HG02884 (cell line): ENCODE measurements around the gene HSFX3.
"Not testable (repeated sequence)": the region's sequence is repeated elsewhere in the genome, so short reads cannot be mapped to it uniquely, and the experiment has no call there.

Source experiments
- ATAC-seq: cut with Tn5 transposase; IDR thresholded peaks from one replicate; pipeline ENCODE4 v1.9.1; 2021; ENCODE audit warnings: mild to moderate bottlenecking, moderate library complexity; ENCODE audit not compliant: unreplicated experiment

The HSFX3 gene

GRCh38 chrX:149549701-149550100 lies at the start of gene HSFX3:
Gene HSFX3, minus strand, starts transcription at chrX:149549924. Its CDS starts 72 bp downstream, at chrX:149549852.
- ATAC-seq = not testable (repeated sequence)

GRCh38 chrX:149598603-149599002 lies 48.9 kb upstream of the HSFX3 start:
- ATAC-seq = not testable (repeated sequence)

GRCh38 chrX:149595943-149596342 lies 46.2 kb upstream of the HSFX3 start:
- not testable (repeated sequence) for ATAC-seq

- not testable (repeated sequence) for ATAC-seq
These were observed 45.5 kb upstream of the HSFX3 start, which contains the start of gene HSFX2 for GRCh38 chrX:149595214-149595613. Gene HSFX2, minus strand, starts transcription at chrX:149595314. Its CDS starts 614 bp downstream, at chrX:149594700.

- not testable (repeated sequence) for ATAC-seq
These were observed 41.3 kb upstream of the HSFX3 start for GRCh38 chrX:149590993-149591392.

- ATAC-seq = not testable (repeated sequence)
These were observed 37.6 kb upstream of the HSFX3 start, which contains the start of gene MAGEA9B for GRCh38 chrX:149587359-149587758. Gene MAGEA9B, minus strand, starts transcription at chrX:149587459. Its CDS starts 4,280 bp downstream, at chrX:149583179.

GRCh38 chrX:149585631-149586030 lies 35.9 kb upstream of the HSFX3 start:
- ATAC-seq = not testable (repeated sequence)

GRCh38 chrX:149573456-149573855 lies 23.7 kb upstream of the HSFX3 start:
- peak; percentile 100 for ATAC-seq

GRCh38 chrX:149572743-149573142 lies 23.0 kb upstream of the HSFX3 start:
- ATAC-seq = no peak

- ATAC-seq = no peak
These were observed 22.0 kb upstream of the HSFX3 start for GRCh38 chrX:149571770-149572169.

GRCh38 chrX:149570668-149571067 lies 20.9 kb upstream of the HSFX3 start:
- ATAC-seq = no peak

- no peak for ATAC-seq
These were observed 20.0 kb upstream of the HSFX3 start for GRCh38 chrX:149569770-149570169.

GRCh38 chrX:149568701-149569296 lies 19.1 kb upstream of the HSFX3 start:
- ATAC-seq = no peak

GRCh38 chrX:149567621-149568417 lies 18.1 kb upstream of the HSFX3 start:
- no peak for ATAC-seq

- ATAC-seq = no peak
These were observed 13.6 kb upstream of the HSFX3 start for GRCh38 chrX:149563359-149563758.

- ATAC-seq = not testable (repeated sequence)
These were observed 5.5 kb upstream of the HSFX3 start for GRCh38 chrX:149555251-149555650.

GRCh38 chrX:149551939-149552248 lies 2.2 kb upstream of the HSFX3 start:
- not testable (repeated sequence) for ATAC-seq

GRCh38 chrX:149551245-149551938 lies 1.7 kb upstream of the HSFX3 start:
- ATAC-seq = peak; percentile 61

- not testable (repeated sequence) for ATAC-seq
These were observed 730 bp upstream of the HSFX3 start for GRCh38 chrX:149550454-149550853.

GRCh38 chrX:149547782-149548181 lies 1.9 kb downstream of the HSFX3 start:
- not testable (repeated sequence) for ATAC-seq

- not testable (repeated sequence) for ATAC-seq
These were observed 2.8 kb downstream of the HSFX3 start for GRCh38 chrX:149546962-149547361.
